CD4-positive, alpha-beta memory T cell (primary cell): ENCODE measurements around the gene DNAH1. TPM values are rescaled to one million over a fixed set of nuclear protein-coding genes. Genes with fewer than 3 reads are reported as not detected.
A peak's percentile ranks its signal among the peaks of the same experiment; 100 is the strongest.

ENCODE experiments used
- CTCF ChIA-PET: fragments of 350-600 bp; sonication (Branson Sonifier 250); formaldehyde crosslinking; loops from one replicate; lab custom pipeline; 2021; ENCODE audit warnings: inconsistent platforms; ENCODE audit not compliant: partially characterized antibody; lab: Charles Lee
- POLR2A ChIA-PET: fragments of 350-600 bp; sonication (Branson Sonifier 250); formaldehyde crosslinking; loops from one replicate; lab custom pipeline; 2021; ENCODE audit not compliant: partially characterized antibody; lab: Charles Lee
- DNase-seq, 5 donors: peaks; one replicate each; pipeline versions ENCODE4 v3.0.0 to v3.0.0-alpha.2; 2020 to 2022; ENCODE audit warnings: mixed read lengths in 1 of 5
- H3K27ac ChIP-seq: one replicate; pipeline ENCODE4 v1.7.0; 2013; ENCODE audit warnings: low read depth, low read length
- H3K27me3 ChIP-seq: 2 replicates; pipeline ENCODE4 v1.7.0; 2013; ENCODE audit warnings: mild to moderate bottlenecking, low read length, moderate library complexity; ENCODE audit not compliant: insufficient read depth
- H3K36me3 ChIP-seq: 2 replicates; pipeline ENCODE4 v1.7.0; 2013; ENCODE audit warnings: mild to moderate bottlenecking, low read length, moderate library complexity; ENCODE audit not compliant: insufficient read depth
- H3K4me1 ChIP-seq: 2 replicates; pipeline ENCODE4 v1.7.0; 2013; ENCODE audit warnings: mild to moderate bottlenecking, low read length, moderate library complexity; ENCODE audit not compliant: insufficient read depth
- H3K4me3 ChIP-seq, 2 donors: one replicate each; pipeline ENCODE4 v1.7.0; 2013; ENCODE audit warnings: low read length in 2 of 2, mild to moderate bottlenecking in 1 of 2
- H3K9me3 ChIP-seq, 2 donors: one replicate each; pipeline ENCODE4 v1.7.0; 2013; ENCODE audit warnings: low read length in 2 of 2, control low read depth in 1 of 2; ENCODE audit not compliant: control insufficient read depth in 1 of 2
- H3K27ac Mint-ChIP-seq, 7 donors: one replicate each; pipeline ENCODE4 v1.8.0; 2020 to 2021; ENCODE audit warnings: mixed read lengths in 7 of 7, mild to moderate bottlenecking in 6 of 7, inconsistent platforms in 3 of 7, moderate library complexity in 3 of 7
- H3K27me3 Mint-ChIP-seq, 2 donors: one replicate each; pipeline ENCODE4 v1.8.0; 2020 to 2021; ENCODE audit warnings: mixed read lengths in 2 of 2
- H3K36me3 Mint-ChIP-seq, 2 donors: one replicate each; pipeline ENCODE4 v1.8.0; 2020 to 2021; ENCODE audit warnings: mixed read lengths in 2 of 2, inconsistent platforms in 1 of 2, mild to moderate bottlenecking in 1 of 2
- H3K4me1 Mint-ChIP-seq, 4 donors: one replicate each; pipeline ENCODE4 v1.8.0; 2020 to 2021; ENCODE audit warnings: mixed read lengths in 4 of 4, mild to moderate bottlenecking in 1 of 4
- H3K4me3 Mint-ChIP-seq, 8 donors: one replicate each; pipeline ENCODE4 v1.8.0; 2020 to 2021; ENCODE audit warnings: mixed read lengths in 8 of 8, mild to moderate bottlenecking in 7 of 8, moderate library complexity in 6 of 8, inconsistent platforms in 3 of 8
- H3K9me3 Mint-ChIP-seq, 8 donors: one replicate each; pipeline ENCODE4 v1.8.0; 2020 to 2021; ENCODE audit warnings: mixed read lengths in 8 of 8, mild to moderate bottlenecking in 5 of 8, inconsistent platforms in 3 of 8, moderate library complexity in 1 of 8
- intact Hi-C: fragments of 100-400 bp; cut with micrococcal nuclease; formaldehyde crosslinking; loops from one replicate; pipeline ENCODE4 v1.15.1; 2023
- polyA plus RNA-seq, 2 donors: library from polyadenylated mRNA; unstranded; fragments of 300-500 nt; fragmentation: Illumina TruSeq; gene quantifications; one replicate each; pipeline ENCODE4 v1.2.3, GENCODE V29; 2021
- total RNA-seq, 2 experiments: library from RNA; stranded (reverse); gene quantifications; one replicate each; pipeline ENCODE4 v1.2.3, GENCODE V29; 2021

The DNAH1 gene
- total and polyA plus RNA-seq, 4 experiments from 2014 or later: 0.02 to 49.8 (median 23.1) TPM

DNA sequence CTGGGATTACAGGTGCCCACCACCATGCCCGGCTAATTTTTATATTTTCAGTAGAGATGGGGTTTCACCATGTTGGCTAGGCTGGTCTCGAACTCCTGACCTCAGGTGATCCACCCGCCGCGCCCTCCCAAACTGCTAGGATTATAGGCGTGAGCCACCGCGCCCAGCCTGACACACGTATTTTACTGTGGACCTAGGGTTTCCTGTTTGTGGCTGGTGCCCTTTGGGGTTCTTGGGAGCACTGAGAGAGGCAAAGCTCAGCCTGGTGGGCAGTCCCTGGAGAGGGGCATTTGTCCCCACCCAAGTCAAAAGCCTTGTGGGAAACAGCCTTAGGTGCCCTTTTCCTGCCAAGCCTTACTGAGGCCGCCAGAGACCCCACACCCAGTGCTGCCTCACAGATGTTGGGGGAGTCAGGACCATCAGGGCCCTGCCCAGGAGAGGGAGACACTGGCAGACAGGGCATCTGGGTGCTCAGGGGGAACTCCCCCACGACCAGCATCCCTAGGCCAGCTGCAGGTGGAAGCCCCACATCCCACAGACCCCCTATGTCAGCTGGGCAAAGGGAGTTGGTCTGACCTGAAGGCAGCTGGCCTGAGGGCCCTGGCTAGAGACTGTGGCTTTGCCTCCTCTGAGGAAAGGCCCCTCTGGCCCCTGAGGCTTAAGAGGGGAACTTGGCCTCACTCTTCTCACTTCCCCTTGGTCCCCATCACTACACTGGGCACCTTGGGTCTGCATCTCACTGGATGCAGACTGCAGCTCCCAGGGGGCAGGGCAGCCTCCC lies 35.1 kb downstream of the DNAH1 start:
- H3K9me3 ChIP-seq: no peaks in the 10 kb centered on the region
- no peaks in the 10 kb centered on the region for H3K4me1 ChIP-seq
- no peaks in the 10 kb centered on the region for H3K4me1 Mint-ChIP-seq
- intact Hi-C loops: no loop called here
- peaks cover 26% of the 10 kb centered on the region for H3K36me3 ChIP-seq
- H3K27ac ChIP-seq: no peak overlapping the region
- no peak overlapping the region for H3K27ac Mint-ChIP-seq
- no peak overlapping the region for H3K4me3 ChIP-seq
- H3K9me3 Mint-ChIP-seq: no peaks in the 10 kb centered on the region
- CTCF ChIA-PET: interaction anchor here (1.4 to 4.2 kb wide), 2 partner anchors 12 to 113 kb away, joined by 3 to 19 read pairs; no protein-coding TSS in a partner anchor
- no peaks in the 10 kb centered on the region for H3K27me3 Mint-ChIP-seq
- peaks cover 33 to 61% of the 10 kb centered on the region in 2 donors for H3K36me3 Mint-ChIP-seq
- H3K4me3 Mint-ChIP-seq: no peak overlapping the region
- no peaks in the 10 kb centered on the region for H3K27me3 ChIP-seq
- POLR2A ChIA-PET: interaction anchor here (1.4 kb wide), 1 partner anchor 20 kb away, joined by 3 read pairs; no protein-coding TSS in a partner anchor
- no peak for DNase-seq

- H3K4me1 Mint-ChIP-seq: no peaks in the 10 kb centered on the region
- H3K9me3 Mint-ChIP-seq: no peaks in the 10 kb centered on the region
- no peaks in the 10 kb centered on the region for H3K27me3 ChIP-seq
- H3K4me3 ChIP-seq: no peak overlapping the region
- H3K36me3 Mint-ChIP-seq: peaks cover 33 to 61% of the 10 kb centered on the region in 2 donors
- no peak overlapping the region for H3K27ac Mint-ChIP-seq
- H3K27ac ChIP-seq: no peak overlapping the region
- DNase-seq: no peak
- H3K4me1 ChIP-seq: no peaks in the 10 kb centered on the region
- POLR2A ChIA-PET: interaction anchor here (1.4 kb wide), 1 partner anchor 20 kb away, joined by 3 read pairs; no protein-coding TSS in a partner anchor
- H3K9me3 ChIP-seq: no peaks in the 10 kb centered on the region
- CTCF ChIA-PET: interaction anchor here (0.9 kb wide), 1 partner anchor 13 kb away, joined by 3 read pairs; no protein-coding TSS in a partner anchor
- peaks cover 26% of the 10 kb centered on the region for H3K36me3 ChIP-seq
- no peak overlapping the region for H3K4me3 Mint-ChIP-seq
- no peaks in the 10 kb centered on the region for H3K27me3 Mint-ChIP-seq
- intact Hi-C loops: no loop called here
Observed at GRCh38 chr3:52351762-52352368, 35.7 kb downstream of the DNAH1 start.

DNA sequence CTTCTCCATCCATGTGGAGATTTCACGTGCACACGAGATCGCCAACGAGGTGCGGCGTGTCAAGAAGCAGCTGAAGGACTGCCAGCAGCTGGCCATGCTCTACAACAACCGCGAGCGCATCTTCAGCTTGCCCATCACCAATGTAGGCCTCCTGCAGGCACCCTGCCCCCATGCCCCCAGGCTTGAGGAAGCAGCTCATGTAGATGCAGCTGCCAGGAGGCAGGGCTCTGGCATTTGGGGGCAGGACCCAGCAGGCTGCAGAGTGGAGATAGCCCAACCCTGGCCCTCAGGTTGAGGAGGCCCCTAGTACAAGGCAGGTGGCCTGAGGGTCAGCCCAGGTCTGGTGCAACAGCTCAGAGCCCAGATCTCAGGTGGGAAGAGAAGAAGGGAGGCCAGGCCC lies 36.4 kb downstream of the DNAH1 start:
- peaks cover 34 to 59% of the 10 kb centered on the region in 2 donors for H3K36me3 Mint-ChIP-seq
- no peaks in the 10 kb centered on the region for H3K27me3 ChIP-seq
- H3K4me3 Mint-ChIP-seq: no peak overlapping the region
- H3K27ac ChIP-seq: no peak overlapping the region
- no peaks in the 10 kb centered on the region for H3K27me3 Mint-ChIP-seq
- no peaks in the 10 kb centered on the region for H3K4me1 Mint-ChIP-seq
- no peak for DNase-seq
- no peaks in the 10 kb centered on the region for H3K9me3 ChIP-seq
- H3K4me1 ChIP-seq: no peaks in the 10 kb centered on the region
- no peak overlapping the region for H3K4me3 ChIP-seq
- ChIA-PET CTCF (interaction anchor here (0.9 kb wide), 1 partner anchor 13 kb away, joined by 3 read pairs; no protein-coding TSS in a partner anchor), POLR2A (no interaction called here)
- intact Hi-C loops: no loop called here
- H3K36me3 ChIP-seq: peaks cover 26% of the 10 kb centered on the region
- H3K9me3 Mint-ChIP-seq: no peaks in the 10 kb centered on the region
- H3K27ac Mint-ChIP-seq: peak overlapping the region in 2 of 7 donors; percentile 13 to 27

DNA sequence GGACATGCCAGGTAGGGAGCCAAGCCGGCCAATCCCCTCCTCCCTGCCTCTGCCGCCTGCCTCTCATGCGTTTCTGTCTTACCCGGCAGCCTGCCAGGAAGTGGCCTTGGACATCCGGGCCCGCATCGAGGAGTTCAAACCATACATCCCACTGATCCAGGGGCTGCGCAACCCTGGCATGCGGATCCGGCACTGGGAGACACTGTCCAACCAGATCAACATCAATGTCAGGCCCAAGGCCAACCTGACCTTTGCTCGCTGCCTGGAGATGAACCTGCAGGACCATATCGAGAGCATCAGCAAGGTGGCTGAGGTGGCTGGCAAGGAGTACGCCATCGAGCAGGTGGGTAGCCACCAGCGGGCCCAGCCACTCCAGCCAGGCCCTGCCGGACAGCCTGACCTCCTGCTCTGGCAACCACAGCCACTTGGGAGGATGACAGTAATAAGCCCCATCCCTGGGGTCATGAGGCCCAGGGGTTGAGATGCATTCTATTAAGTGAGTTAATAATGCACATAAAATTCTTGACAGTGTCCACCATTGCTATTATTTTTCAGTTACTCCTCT lies 37.3 kb downstream of the DNAH1 start:
- no peaks in the 10 kb centered on the region for H3K9me3 ChIP-seq
- H3K4me3 ChIP-seq: no peak overlapping the region
- no peak for DNase-seq
- ChIA-PET POLR2A (no interaction called here), CTCF (no interaction called here)
- H3K36me3 ChIP-seq: peaks cover 28% of the 10 kb centered on the region
- H3K36me3 Mint-ChIP-seq: peaks cover 30 to 55% of the 10 kb centered on the region in 2 donors
- H3K4me3 Mint-ChIP-seq: no peak overlapping the region
- no peaks in the 10 kb centered on the region for H3K4me1 ChIP-seq
- no peak overlapping the region for H3K27ac Mint-ChIP-seq
- no peaks in the 10 kb centered on the region for H3K4me1 Mint-ChIP-seq
- no peak overlapping the region for H3K27ac ChIP-seq
- H3K9me3 Mint-ChIP-seq: no peaks in the 10 kb centered on the region
- no peaks in the 10 kb centered on the region for H3K27me3 ChIP-seq
- no peaks in the 10 kb centered on the region for H3K27me3 Mint-ChIP-seq
- intact Hi-C loops: no loop called here

DNA sequence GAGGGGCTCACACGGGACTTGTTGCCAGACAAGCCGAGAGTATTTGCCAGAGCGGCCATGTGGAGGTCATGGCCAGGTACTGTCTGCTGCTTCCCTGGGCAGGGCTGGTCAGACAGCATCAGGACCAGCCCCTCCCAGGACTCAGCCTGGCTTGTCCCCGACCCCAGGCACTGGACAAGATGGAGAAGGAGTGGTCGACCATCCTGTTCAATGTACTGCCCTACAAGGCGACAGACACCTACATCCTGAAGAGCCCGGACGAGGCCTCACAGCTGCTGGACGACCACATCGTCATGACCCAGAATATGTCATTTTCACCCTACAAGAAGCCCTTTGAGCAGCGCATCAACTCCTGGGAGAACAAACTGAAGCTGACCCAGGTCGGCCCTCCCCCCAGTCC lies 38.6 kb downstream of the DNAH1 start:
- DNase-seq: no peak
- no peaks in the 10 kb centered on the region for H3K27me3 Mint-ChIP-seq
- no peak overlapping the region for H3K27ac Mint-ChIP-seq
- H3K36me3 Mint-ChIP-seq: peaks cover 24 to 50% of the 10 kb centered on the region in 2 donors
- Histone ChIP-seq H3K36me3 (peaks cover 24% of the 10 kb centered on the region), H3K4me3 (no peak overlapping the region), H3K9me3 (no peaks in the 10 kb centered on the region), H3K4me1 (no peaks in the 10 kb centered on the region), H3K27me3 (no peaks in the 10 kb centered on the region), H3K27ac (no peak overlapping the region)
- POLR2A ChIA-PET: no interaction called here
- intact Hi-C loops: no loop called here
- H3K9me3 Mint-ChIP-seq: no peaks in the 10 kb centered on the region
- CTCF ChIA-PET: no interaction called here
- no peak overlapping the region for H3K4me3 Mint-ChIP-seq
- no peaks in the 10 kb centered on the region for H3K4me1 Mint-ChIP-seq

DNA sequence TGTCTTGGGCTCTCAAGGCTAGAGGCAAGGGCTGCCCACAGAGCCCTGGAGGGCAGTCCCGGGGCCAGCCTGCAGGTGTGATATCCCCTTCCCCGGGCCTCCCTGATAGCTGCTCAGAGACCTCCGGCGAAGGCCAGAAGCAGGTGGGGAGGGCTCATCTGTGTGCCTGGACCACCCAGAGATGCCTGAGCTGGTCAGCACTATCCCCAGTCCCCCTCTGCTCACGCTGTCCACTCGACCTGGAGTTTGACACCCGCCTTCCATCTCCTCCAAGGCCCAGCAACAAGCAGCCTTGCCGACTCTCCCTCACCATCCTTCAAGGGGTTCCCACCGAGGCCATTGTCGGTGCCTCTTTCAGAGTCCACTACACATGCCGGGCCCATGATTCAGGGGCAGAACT lies 39.4 kb downstream of the DNAH1 start:
- Mint-ChIP-seq H3K9me3 (no peaks in the 10 kb centered on the region), H3K4me1 (no peaks in the 10 kb centered on the region)

DNA sequence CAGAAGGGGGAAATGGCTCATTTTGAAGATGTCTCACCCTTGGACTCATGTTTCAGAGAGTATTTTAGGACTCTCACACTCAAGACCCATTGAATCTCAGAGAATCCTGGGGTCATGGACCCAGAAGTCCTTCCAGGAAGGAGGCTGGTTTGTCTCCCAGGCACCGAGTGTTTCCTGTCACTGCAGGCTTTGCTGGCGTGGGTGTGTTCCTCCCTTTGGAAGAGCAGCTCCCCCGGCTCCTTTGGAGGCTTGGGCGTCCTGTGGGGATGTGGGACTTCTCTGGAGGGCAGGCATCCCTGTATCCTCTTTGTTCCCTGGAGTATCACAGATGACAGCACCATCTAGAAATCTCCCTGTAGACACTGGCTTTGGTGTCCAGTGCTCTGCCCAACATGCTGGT lies 40.0 kb downstream of the DNAH1 start:
- peaks cover 29% of the 10 kb centered on the region for H3K36me3 ChIP-seq
- Mint-ChIP-seq H3K27ac (peak overlapping the region in 1 of 7 donors; percentile 42), H3K36me3 (peaks cover 26 to 57% of the 10 kb centered on the region in 2 donors), H3K27me3 (no peaks in the 10 kb centered on the region), H3K4me1 (no peaks in the 10 kb centered on the region), H3K4me3 (no peak overlapping the region), H3K9me3 (no peaks in the 10 kb centered on the region)
- DNase-seq: no peak
- H3K4me1 ChIP-seq: no peaks in the 10 kb centered on the region
- H3K27ac ChIP-seq: no peak overlapping the region
- POLR2A ChIA-PET: no interaction called here
- no peaks in the 10 kb centered on the region for H3K27me3 ChIP-seq
- CTCF ChIA-PET: interaction anchor here (0.7 kb wide), 1 partner anchor 17 kb away, joined by 3 read pairs; no protein-coding TSS in a partner anchor
- no peaks in the 10 kb centered on the region for H3K9me3 ChIP-seq
- no peak overlapping the region for H3K4me3 ChIP-seq
- intact Hi-C loops: no loop called here

More for the DNA sequence above, 39.4 kb downstream of the DNAH1 start:
- Histone ChIP-seq H3K27me3 (no peaks in the 10 kb centered on the region), H3K27ac (no peak overlapping the region), H3K9me3 (no peaks in the 10 kb centered on the region), H3K36me3 (peaks cover 27% of the 10 kb centered on the region), H3K4me3 (no peak overlapping the region), H3K4me1 (no peaks in the 10 kb centered on the region)
- H3K4me3 Mint-ChIP-seq: no peak overlapping the region
- ChIA-PET POLR2A (no interaction called here), CTCF (interaction anchor here (0.7 kb wide), 1 partner anchor 16 kb away, joined by 3 read pairs; no protein-coding TSS in a partner anchor)
- no peaks in the 10 kb centered on the region for H3K27me3 Mint-ChIP-seq
- peak overlapping the region in 2 of 7 donors; percentile 24 to 59 for H3K27ac Mint-ChIP-seq
- H3K36me3 Mint-ChIP-seq: peaks cover 24 to 55% of the 10 kb centered on the region in 2 donors
- intact Hi-C loops: no loop called here
- DNase-seq: no peak
